ENCODE data around the gene ID4.
A peak's percentile ranks its signal among the peaks of the same experiment; 100 is the strongest.

ID4 gene, protein sequence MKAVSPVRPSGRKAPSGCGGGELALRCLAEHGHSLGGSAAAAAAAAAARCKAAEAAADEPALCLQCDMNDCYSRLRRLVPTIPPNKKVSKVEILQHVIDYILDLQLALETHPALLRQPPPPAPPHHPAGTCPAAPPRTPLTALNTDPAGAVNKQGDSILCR

GRCh38 chr6:19836799-19837510, at the start of gene ID4:
ID4 (plus strand) TSS chr6:19837370; CDS start chr6:19837755, 385 bp downstream.
- H3K4me3 ChIP-seq (ENCODE audit: low read length in 2 of 2): peak within 1 kb of the TSS; percentile 87 to 88
- H3K36me3 ChIP-seq (ENCODE audit: control insufficient read depth in 2 of 2, insufficient read depth in 2 of 2, low read length in 2 of 2): no peaks in the 10 kb centered on the region
- peak within 1 kb of the TSS; percentile 88 for H3K27ac ChIP-seq (ENCODE audit: low read length)
- H3K27me3 ChIP-seq (ENCODE audit: control insufficient read depth in 1 of 2, insufficient read depth in 2 of 2, low read length in 2 of 2): no peaks in the 10 kb centered on the region
- H3K9me3 ChIP-seq (ENCODE audit: control insufficient read depth in 2 of 2, low read length in 2 of 2): no peaks in the 10 kb centered on the region
- peak within 1 kb of the TSS; percentile 85 to 89 for H3K9ac ChIP-seq (ENCODE audit: low read length in 2 of 2)
- no peaks in the 10 kb centered on the region for H3K4me1 ChIP-seq (ENCODE audit: control insufficient read depth, insufficient read depth, low read length)

- no peaks in the 10 kb centered on the region for H3K36me3 ChIP-seq (ENCODE audit: control insufficient read depth in 2 of 2, insufficient read depth in 2 of 2, low read length in 2 of 2)
- H3K4me3 ChIP-seq (ENCODE audit: low read length in 2 of 2): no peak overlapping the region
- H3K9ac ChIP-seq (ENCODE audit: low read length in 2 of 2): no peak overlapping the region
- no peaks in the 10 kb centered on the region for H3K27me3 ChIP-seq (ENCODE audit: control insufficient read depth in 1 of 2, insufficient read depth in 2 of 2, low read length in 2 of 2)
- no peak overlapping the region for H3K27ac ChIP-seq (ENCODE audit: low read length)
- peaks cover 5% of the 10 kb centered on the region for H3K4me1 ChIP-seq (ENCODE audit: control insufficient read depth, insufficient read depth, low read length)
- H3K9me3 ChIP-seq (ENCODE audit: control insufficient read depth in 2 of 2, low read length in 2 of 2): no peaks in the 10 kb centered on the region
These were observed 48.5 kb upstream of the ID4 start for GRCh38 chr6:19788686-19789085.

GRCh38 chr6:19789100-19789803, 47.9 kb upstream of the ID4 start:
- Histone ChIP-seq H3K9ac (ENCODE audit: low read length in 2 of 2) (no peak overlapping the region), H3K36me3 (ENCODE audit: control insufficient read depth in 2 of 2, insufficient read depth in 2 of 2, low read length in 2 of 2) (no peaks in the 10 kb centered on the region), H3K4me1 (ENCODE audit: control insufficient read depth, insufficient read depth, low read length) (peaks cover 5% of the 10 kb centered on the region), H3K27ac (ENCODE audit: low read length) (no peak overlapping the region), H3K27me3 (ENCODE audit: control insufficient read depth in 1 of 2, insufficient read depth in 2 of 2, low read length in 2 of 2) (no peaks in the 10 kb centered on the region), H3K4me3 (ENCODE audit: low read length in 2 of 2) (no peak overlapping the region), H3K9me3 (ENCODE audit: control insufficient read depth in 2 of 2, low read length in 2 of 2) (no peaks in the 10 kb centered on the region)

GRCh38 chr6:19791267-19791666, 45.9 kb upstream of the ID4 start:
- H3K27ac ChIP-seq (ENCODE audit: low read length): no peak overlapping the region
- no peak overlapping the region for H3K9ac ChIP-seq (ENCODE audit: low read length in 2 of 2)
- peaks cover 2 to 4% of the 10 kb centered on the region in 2 donors for H3K9me3 ChIP-seq (ENCODE audit: control insufficient read depth in 2 of 2, low read length in 2 of 2)
- H3K27me3 ChIP-seq (ENCODE audit: control insufficient read depth in 1 of 2, insufficient read depth in 2 of 2, low read length in 2 of 2): no peaks in the 10 kb centered on the region
- no peak overlapping the region for H3K4me3 ChIP-seq (ENCODE audit: low read length in 2 of 2)
- H3K36me3 ChIP-seq (ENCODE audit: control insufficient read depth in 2 of 2, insufficient read depth in 2 of 2, low read length in 2 of 2): no peaks in the 10 kb centered on the region
- H3K4me1 ChIP-seq (ENCODE audit: control insufficient read depth, insufficient read depth, low read length): peaks cover 5% of the 10 kb centered on the region

- H3K36me3 ChIP-seq (ENCODE audit: control insufficient read depth in 2 of 2, insufficient read depth in 2 of 2, low read length in 2 of 2): no peaks in the 10 kb centered on the region
- no peak overlapping the region for H3K4me3 ChIP-seq (ENCODE audit: low read length in 2 of 2)
- peaks cover 5% of the 10 kb centered on the region for H3K4me1 ChIP-seq (ENCODE audit: control insufficient read depth, insufficient read depth, low read length)
- H3K27ac ChIP-seq (ENCODE audit: low read length): no peak overlapping the region
- peaks cover 5% of the 10 kb centered on the region in 2 donors for H3K9me3 ChIP-seq (ENCODE audit: control insufficient read depth in 2 of 2, low read length in 2 of 2)
- H3K9ac ChIP-seq (ENCODE audit: low read length in 2 of 2): no peak overlapping the region
- H3K27me3 ChIP-seq (ENCODE audit: control insufficient read depth in 1 of 2, insufficient read depth in 2 of 2, low read length in 2 of 2): no peaks in the 10 kb centered on the region
These were observed 42.0 kb upstream of the ID4 start for GRCh38 chr6:19795211-19795610.

- no peaks in the 10 kb centered on the region for H3K36me3 ChIP-seq (ENCODE audit: control insufficient read depth in 2 of 2, insufficient read depth in 2 of 2, low read length in 2 of 2)
- no peak overlapping the region for H3K4me3 ChIP-seq (ENCODE audit: low read length in 2 of 2)
- H3K27ac ChIP-seq (ENCODE audit: low read length): no peak overlapping the region
- peaks cover 5% of the 10 kb centered on the region in 2 donors for H3K9me3 ChIP-seq (ENCODE audit: control insufficient read depth in 2 of 2, low read length in 2 of 2)
- no peaks in the 10 kb centered on the region for H3K27me3 ChIP-seq (ENCODE audit: control insufficient read depth in 1 of 2, insufficient read depth in 2 of 2, low read length in 2 of 2)
- no peaks in the 10 kb centered on the region for H3K4me1 ChIP-seq (ENCODE audit: control insufficient read depth, insufficient read depth, low read length)
- no peak overlapping the region for H3K9ac ChIP-seq (ENCODE audit: low read length in 2 of 2)
These were observed 40.7 kb upstream of the ID4 start for GRCh38 chr6:19796452-19796851.

- Histone ChIP-seq H3K4me3 (ENCODE audit: low read length in 2 of 2) (no peak overlapping the region), H3K4me1 (ENCODE audit: control insufficient read depth, insufficient read depth, low read length) (peaks cover 10% of the 10 kb centered on the region), H3K9me3 (ENCODE audit: control insufficient read depth in 2 of 2, low read length in 2 of 2) (peaks cover 5% of the 10 kb centered on the region in 2 donors), H3K27ac (ENCODE audit: low read length) (no peak overlapping the region), H3K9ac (ENCODE audit: low read length in 2 of 2) (no peak overlapping the region), H3K36me3 (ENCODE audit: control insufficient read depth in 2 of 2, insufficient read depth in 2 of 2, low read length in 2 of 2) (no peaks in the 10 kb centered on the region), H3K27me3 (ENCODE audit: control insufficient read depth in 1 of 2, insufficient read depth in 2 of 2, low read length in 2 of 2) (no peaks in the 10 kb centered on the region)
These were observed 38.8 kb upstream of the ID4 start for GRCh38 chr6:19798362-19798761.

DNA sequence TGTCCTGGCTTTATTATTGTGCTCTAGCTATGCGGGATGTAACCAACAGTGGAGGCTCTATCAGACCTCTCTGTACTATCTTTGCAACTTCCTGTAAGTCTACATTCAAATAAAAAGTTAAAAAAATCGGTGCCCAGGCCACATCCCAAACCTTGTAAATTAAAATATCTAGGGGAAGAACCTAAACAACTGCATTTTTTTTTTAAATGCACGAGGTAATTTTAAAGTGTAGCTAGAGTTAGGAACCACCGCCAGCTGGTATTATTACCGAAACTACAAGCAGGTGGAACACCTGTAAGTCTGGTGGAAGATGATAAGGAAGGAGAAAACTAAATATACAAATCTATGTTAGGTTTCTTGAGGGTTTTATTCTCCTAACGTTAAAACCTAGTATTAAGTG, 34.5 kb upstream of the ID4 start:
- no peak overlapping the region for H3K4me3 ChIP-seq (ENCODE audit: low read length in 2 of 2)
- H3K27me3 ChIP-seq (ENCODE audit: control insufficient read depth in 1 of 2, insufficient read depth in 2 of 2, low read length in 2 of 2): no peaks in the 10 kb centered on the region
- H3K9ac ChIP-seq (ENCODE audit: low read length in 2 of 2): peak overlapping the region in 1 of 2 donors; percentile 6
- H3K27ac ChIP-seq (ENCODE audit: low read length): peak overlapping the region; percentile 98
- H3K4me1 ChIP-seq (ENCODE audit: control insufficient read depth, insufficient read depth, low read length): peaks cover 16% of the 10 kb centered on the region
- no peaks in the 10 kb centered on the region for H3K36me3 ChIP-seq (ENCODE audit: control insufficient read depth in 2 of 2, insufficient read depth in 2 of 2, low read length in 2 of 2)
- H3K9me3 ChIP-seq (ENCODE audit: control insufficient read depth in 2 of 2, low read length in 2 of 2): no peaks in the 10 kb centered on the region

DNA sequence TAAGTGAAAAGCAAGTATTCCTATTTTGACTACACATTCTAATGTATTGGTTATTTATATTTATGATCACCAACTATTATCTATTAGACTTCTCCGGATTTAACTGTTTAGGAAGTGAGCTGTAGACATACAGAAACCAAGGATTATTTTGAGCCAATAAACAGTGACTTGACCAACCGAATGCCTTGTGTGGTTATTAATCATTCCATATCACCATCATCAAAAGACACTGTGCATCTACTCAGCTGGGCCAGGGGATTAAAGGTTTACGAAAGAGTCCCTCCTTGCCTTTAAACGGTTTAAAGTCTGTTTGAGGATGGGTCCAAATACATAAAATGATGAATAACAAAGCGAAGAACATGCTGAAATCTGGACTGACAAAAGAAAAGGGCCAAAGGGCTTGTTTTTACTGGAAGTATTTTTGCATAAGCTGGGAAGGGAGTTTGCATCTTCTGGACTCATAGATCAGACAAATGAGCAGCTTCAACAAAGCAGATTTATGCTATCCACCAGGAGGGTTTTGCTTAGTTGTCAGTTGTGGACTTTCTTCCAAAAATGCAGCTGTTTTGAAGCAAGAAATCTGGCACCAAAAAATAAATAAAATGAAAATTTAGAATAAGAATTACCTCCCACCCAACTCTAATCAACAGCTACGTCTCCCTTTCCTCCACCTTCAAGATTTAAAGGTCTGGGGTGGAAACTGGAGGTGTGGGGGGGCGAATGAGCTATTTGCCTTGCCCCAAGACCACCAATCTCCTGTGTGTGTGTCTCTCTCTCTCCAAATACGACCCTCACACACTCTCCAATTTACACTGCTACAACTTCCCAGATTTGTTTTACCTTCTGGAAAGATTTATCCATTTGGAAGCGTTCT, 33.6 kb upstream of the ID4 start:
- peak overlapping the region; percentile 79 to 86 for H3K9ac ChIP-seq (ENCODE audit: low read length in 2 of 2)
- H3K36me3 ChIP-seq (ENCODE audit: control insufficient read depth in 2 of 2, insufficient read depth in 2 of 2, low read length in 2 of 2): no peaks in the 10 kb centered on the region
- H3K27me3 ChIP-seq (ENCODE audit: control insufficient read depth in 1 of 2, insufficient read depth in 2 of 2, low read length in 2 of 2): no peaks in the 10 kb centered on the region
- peak overlapping the region; percentile 61 to 80 for H3K4me3 ChIP-seq (ENCODE audit: low read length in 2 of 2)
- H3K9me3 ChIP-seq (ENCODE audit: control insufficient read depth in 2 of 2, low read length in 2 of 2): no peaks in the 10 kb centered on the region
- peaks cover 16% of the 10 kb centered on the region for H3K4me1 ChIP-seq (ENCODE audit: control insufficient read depth, insufficient read depth, low read length)
- peak overlapping the region; percentile 98 for H3K27ac ChIP-seq (ENCODE audit: low read length)
